ENCODE data around the gene ZSWIM4.

Gene ZSWIM4

DNA sequence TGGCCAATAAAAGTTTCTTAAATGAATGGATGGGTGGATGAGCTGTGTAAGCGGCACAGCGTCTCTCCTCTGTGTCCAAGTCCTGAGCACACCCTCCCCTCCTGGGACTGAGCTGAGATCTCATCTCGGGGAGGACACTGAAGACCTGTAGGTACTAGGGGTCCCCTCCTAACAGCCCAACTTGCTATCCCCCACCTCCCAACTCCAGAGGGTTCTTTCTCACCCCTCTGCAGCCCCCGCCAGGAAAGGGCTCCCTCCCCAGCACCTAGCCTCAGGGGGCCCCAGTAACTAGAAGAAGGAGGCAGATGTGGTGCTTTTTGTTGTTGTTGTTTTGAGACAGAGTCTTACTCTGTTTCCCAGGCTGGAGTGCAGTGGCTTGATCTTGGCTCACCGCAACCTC, 80.6 kb downstream of the ZSWIM4 start:
- DNase-seq (ENCODE audit: low read depth), result no peak

DNA sequence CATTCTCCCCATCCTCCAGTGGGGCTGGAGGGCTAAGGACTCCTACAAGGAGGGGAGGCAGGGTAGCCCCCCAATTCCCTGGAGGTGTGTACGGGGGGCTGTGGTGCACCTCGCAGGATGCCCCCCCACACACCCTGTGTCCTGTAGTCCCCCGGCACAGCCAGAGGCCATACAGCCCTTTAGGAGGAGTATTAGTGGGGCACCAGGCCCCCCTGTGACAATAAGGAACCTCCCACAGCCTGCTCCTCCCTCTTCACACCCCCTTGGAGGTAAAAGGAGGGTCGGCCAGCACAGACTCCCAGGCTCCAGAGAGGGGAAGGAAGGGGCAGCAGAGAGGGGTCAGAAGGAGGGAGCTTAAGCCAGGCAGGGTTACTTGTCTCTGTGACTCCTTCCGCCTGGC, 81.6 kb downstream of the ZSWIM4 start, which contains the start of gene NANOS3:
Gene NANOS3 (plus strand): TSS at position 301 of the 400 bp plus-strand sequence. CDS start 115 bp downstream, outside the sequence.
- DNase-seq (ENCODE audit: low read depth), result no peak

DNA sequence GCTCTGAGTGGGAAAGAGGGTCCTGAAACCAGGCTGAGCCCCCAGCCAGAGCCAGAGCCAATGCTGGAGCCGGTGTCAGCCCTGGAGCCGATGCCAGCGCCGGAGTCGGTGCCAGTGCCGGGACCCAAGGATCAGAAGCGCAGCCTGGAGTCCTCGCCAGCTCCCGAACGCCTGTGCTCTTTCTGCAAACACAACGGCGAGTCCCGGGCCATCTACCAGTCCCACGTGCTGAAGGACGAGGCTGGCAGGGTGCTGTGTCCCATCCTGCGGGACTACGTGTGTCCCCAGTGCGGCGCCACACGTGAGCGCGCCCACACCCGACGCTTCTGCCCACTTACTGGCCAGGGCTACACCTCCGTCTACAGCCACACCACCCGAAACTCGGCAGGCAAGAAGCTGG, 82.1 kb downstream of the ZSWIM4 start:
- DNase-seq (ENCODE audit: low read depth), result no peak

DNA sequence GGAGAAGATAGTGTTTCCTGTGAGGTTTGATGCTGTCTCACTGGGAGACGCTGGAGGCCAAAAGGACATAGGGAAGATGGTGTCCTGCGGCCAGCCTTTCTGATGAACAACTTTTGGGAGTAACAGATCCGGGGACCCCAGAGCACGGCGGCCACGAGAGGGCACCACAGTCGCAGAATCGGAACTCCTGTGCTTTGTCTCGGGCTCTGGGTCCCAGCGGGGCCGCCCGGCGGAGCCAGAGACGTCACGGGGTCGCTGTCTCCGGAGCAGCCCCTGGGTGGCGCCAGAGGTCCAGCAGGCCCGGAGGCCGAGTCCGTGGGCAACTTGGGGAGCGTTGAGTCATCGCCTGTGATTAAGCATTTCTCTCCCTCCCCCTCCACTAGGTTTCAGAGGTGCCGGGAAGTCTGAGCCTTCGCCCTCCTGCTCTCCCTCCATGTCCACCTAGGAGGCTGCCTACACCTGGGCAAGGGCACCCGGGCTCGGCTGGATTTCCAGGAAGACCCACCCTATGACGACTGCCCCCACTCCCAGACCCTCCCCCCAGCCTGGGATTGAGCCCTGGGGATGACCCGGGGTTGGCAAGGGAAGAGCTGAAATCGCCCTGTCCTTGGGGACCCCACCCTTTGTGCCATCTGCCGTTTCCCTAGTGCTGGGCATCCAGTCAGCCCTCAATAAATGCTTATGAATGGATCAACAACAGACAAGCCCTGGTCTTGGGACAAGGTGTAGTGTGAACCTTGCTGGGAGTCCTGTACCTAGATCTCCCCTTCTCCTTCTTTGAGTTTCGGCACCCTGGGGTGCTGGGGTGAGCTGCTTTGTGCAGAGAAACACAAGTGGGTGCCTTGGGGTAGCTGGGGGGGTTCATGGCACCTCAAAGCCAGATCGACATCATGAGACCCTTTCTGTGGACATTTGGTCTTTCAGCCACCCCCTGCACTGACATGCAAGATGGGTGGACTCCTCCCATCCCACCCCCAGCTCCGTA, 85.1 kb downstream of the ZSWIM4 start:
- DNase-seq (ENCODE audit: low read depth), result peak; percentile 97

DNA sequence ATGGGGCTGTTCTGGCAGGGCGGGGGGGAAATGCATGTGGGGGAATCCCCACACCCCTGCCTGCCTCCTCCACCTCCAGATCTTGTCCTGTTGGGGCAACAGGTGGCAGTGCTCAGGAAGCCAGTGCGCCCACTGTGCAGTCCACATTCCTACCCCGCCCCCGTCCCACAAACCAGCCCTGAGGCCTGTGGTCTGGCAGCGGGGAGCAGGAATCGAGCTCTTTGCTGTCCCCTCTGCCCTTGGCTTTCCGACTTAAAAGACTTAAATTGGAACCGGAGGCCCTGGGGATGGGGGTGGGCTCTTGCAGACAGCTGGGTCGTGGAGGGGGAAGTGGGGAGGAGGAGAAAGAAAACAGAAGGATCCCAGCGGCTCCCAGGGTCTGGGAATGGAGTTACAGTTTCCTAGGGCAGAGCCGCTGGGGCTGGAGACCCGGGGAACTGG, 86.0 kb downstream of the ZSWIM4 start:
- DNase-seq (ENCODE audit: low read depth), result no peak

All from activated T-helper 9 cell treated with anti-CD3 and anti-CD28 coated beads, Interleukin-2, amount 50 U/mL, for 16 hours (primary cell).